ENCODE data around the gene REEP3.
"Not testable (repeated sequence)": the region's sequence is repeated elsewhere in the genome, so short reads cannot be mapped to it uniquely, and the experiment has no call there.

The REEP3 gene

GRCh38 chr10:63660941-63661340 lies 139.7 kb downstream of the REEP3 start:
- not testable (repeated sequence) for H3K36me3 ChIP-seq (ENCODE audit: control insufficient read depth, insufficient read depth, low read length); H3K4me3 ChIP-seq (ENCODE audit: insufficient read depth, low read depth, low read length); H3K4me1 ChIP-seq (ENCODE audit: control insufficient read depth, insufficient read depth, low read length); H3K27me3 ChIP-seq (ENCODE audit: control insufficient read depth, insufficient read depth, low read length, poor library complexity, severe bottlenecking); H3K27ac ChIP-seq (ENCODE audit: insufficient read depth, low read depth, low read length, poor library complexity, severe bottlenecking); H3K9me3 ChIP-seq (ENCODE audit: control insufficient read depth, low read length)
- 95 to 96% methylated on average over 8 of the region's 8 CpGs for WGBS, 2 experiments

- Histone ChIP-seq H3K36me3 (ENCODE audit: control insufficient read depth, insufficient read depth, low read length) (no peaks in the 10 kb centered on the region), H3K9me3 (ENCODE audit: control insufficient read depth, low read length) (no peaks in the 10 kb centered on the region), H3K4me1 (ENCODE audit: control insufficient read depth, insufficient read depth, low read length) (peaks cover 3% of the 10 kb centered on the region), H3K27me3 (ENCODE audit: control insufficient read depth, insufficient read depth, low read length, poor library complexity, severe bottlenecking) (no peaks in the 10 kb centered on the region), H3K4me3 (ENCODE audit: insufficient read depth, low read depth, low read length) (no peak overlapping the region), H3K27ac (ENCODE audit: insufficient read depth, low read depth, low read length, poor library complexity, severe bottlenecking) (no peak overlapping the region)
- WGBS, 2 experiments: 87 to 97% methylated on average over 5 of the region's 5 CpGs
Measured at GRCh38 chr10:63661347-63661746, 140.1 kb downstream of the REEP3 start.

DNA sequence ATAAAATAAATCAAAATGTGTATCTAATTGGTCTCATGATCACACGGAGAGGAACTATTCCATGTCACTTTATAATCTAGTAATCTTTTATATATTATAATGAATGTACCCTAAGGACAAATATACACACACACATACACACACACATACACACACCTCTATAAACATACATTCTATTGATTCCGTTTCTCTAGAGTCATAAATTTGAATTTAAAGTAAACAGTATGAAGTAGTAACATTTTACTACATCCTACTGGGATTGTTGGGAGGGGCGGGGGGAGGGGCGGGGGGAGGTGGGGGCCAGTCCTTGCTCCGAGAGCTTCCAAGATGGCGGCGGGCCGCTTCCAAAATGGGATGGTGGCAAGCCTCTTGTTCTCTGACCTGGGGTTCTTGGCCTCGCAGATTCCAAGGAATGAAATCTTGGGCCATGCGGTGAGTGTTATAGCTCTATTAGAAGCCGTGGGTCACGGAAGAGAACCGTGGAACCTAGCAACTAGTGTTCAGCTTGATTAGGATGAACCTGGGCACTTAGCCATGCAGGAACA lies 143.2 kb downstream of the REEP3 start:
- H3K27me3 ChIP-seq (ENCODE audit: control insufficient read depth, insufficient read depth, low read length, poor library complexity, severe bottlenecking): no peaks in the 10 kb centered on the region
- no peak overlapping the region for H3K27ac ChIP-seq (ENCODE audit: insufficient read depth, low read depth, low read length, poor library complexity, severe bottlenecking)
- H3K4me1 ChIP-seq (ENCODE audit: control insufficient read depth, insufficient read depth, low read length): no peaks in the 10 kb centered on the region
- no peaks in the 10 kb centered on the region for H3K36me3 ChIP-seq (ENCODE audit: control insufficient read depth, insufficient read depth, low read length)
- no peaks in the 10 kb centered on the region for H3K9me3 ChIP-seq (ENCODE audit: control insufficient read depth, low read length)
- H3K4me3 ChIP-seq (ENCODE audit: insufficient read depth, low read depth, low read length): no peak overlapping the region
- 95 to 96% methylated on average over 11 of the region's 13 CpGs for whole genome bisulfite sequencing, 2 experiments

- 87 to 93% methylated on average over 10 of the region's 10 CpGs for WGBS, 2 experiments
- H3K4me1 ChIP-seq (ENCODE audit: control insufficient read depth, insufficient read depth, low read length); H3K9me3 ChIP-seq (ENCODE audit: control insufficient read depth, low read length); H3K27me3 ChIP-seq (ENCODE audit: control insufficient read depth, insufficient read depth, low read length, poor library complexity, severe bottlenecking); H3K36me3 ChIP-seq (ENCODE audit: control insufficient read depth, insufficient read depth, low read length); H3K27ac ChIP-seq (ENCODE audit: insufficient read depth, low read depth, low read length, poor library complexity, severe bottlenecking); H3K4me3 ChIP-seq (ENCODE audit: insufficient read depth, low read depth, low read length): not testable (repeated sequence)
Measured at GRCh38 chr10:63665006-63665580, 143.9 kb downstream of the REEP3 start.

DNA sequence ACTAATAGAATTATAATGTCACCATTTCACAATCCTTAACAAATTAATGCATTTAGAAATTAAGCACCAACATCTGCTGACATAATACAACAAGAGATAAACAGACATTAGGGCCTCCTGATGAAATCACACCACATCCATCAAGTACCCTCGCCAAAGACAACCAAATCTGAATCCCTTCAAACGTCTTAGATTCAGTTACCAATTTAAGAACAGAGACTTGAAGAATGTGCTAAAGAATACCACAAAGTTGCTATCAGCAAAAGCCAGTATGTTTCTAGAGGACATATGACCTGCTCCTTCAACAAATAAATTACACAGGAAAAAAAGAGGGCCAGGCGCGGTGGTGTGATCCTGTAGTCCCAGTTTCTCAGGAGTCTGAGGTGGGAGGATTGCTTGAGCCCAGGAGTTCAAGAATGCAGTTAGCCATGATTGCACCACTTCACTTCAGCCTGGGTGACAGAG lies 144.5 kb downstream of the REEP3 start:
- Histone ChIP-seq H3K9me3 (ENCODE audit: control insufficient read depth, low read length) (no peaks in the 10 kb centered on the region), H3K27me3 (ENCODE audit: control insufficient read depth, insufficient read depth, low read length, poor library complexity, severe bottlenecking) (no peaks in the 10 kb centered on the region), H3K4me3 (ENCODE audit: insufficient read depth, low read depth, low read length) (no peak overlapping the region), H3K36me3 (ENCODE audit: control insufficient read depth, insufficient read depth, low read length) (no peaks in the 10 kb centered on the region), H3K27ac (ENCODE audit: insufficient read depth, low read depth, low read length, poor library complexity, severe bottlenecking) (no peak overlapping the region), H3K4me1 (ENCODE audit: control insufficient read depth, insufficient read depth, low read length) (no peaks in the 10 kb centered on the region)
- WGBS, 2 experiments: 88 to 91% methylated on average over 4 of the region's 4 CpGs

DNA sequence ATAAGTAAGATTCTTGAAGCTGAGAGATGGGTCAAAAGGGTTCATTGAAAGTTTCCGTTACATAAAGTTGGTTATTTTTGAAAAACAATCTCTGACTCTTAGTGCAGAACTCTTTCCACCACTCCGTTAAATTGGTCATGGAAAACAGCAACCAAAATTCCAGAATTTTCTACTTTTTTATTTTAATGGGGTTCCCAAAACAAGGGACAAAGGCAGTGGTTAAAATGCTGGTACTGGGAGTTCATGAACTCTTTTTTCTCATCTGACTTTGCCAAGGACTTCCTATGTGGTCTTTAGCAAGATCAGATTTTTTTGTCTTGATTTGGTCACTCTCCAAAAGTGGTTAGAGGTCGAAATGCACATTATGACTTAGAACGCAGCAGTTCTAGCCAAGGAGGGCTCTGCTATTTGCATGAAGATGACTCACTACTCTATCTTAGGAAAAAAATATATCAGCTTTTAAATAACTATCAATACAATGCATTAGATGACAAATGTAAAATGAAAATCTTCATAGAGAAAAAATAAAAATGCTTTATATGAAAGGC lies 145.7 kb downstream of the REEP3 start:
- no peaks in the 10 kb centered on the region for H3K27me3 ChIP-seq (ENCODE audit: control insufficient read depth, insufficient read depth, low read length, poor library complexity, severe bottlenecking)
- H3K27ac ChIP-seq (ENCODE audit: insufficient read depth, low read depth, low read length, poor library complexity, severe bottlenecking): no peak overlapping the region
- no peaks in the 10 kb centered on the region for H3K9me3 ChIP-seq (ENCODE audit: control insufficient read depth, low read length)
- 82 to 91% methylated on average over 3 to 4 of the region's 4 CpGs for WGBS, 2 experiments
- no peaks in the 10 kb centered on the region for H3K36me3 ChIP-seq (ENCODE audit: control insufficient read depth, insufficient read depth, low read length)
- peaks cover 7% of the 10 kb centered on the region for H3K4me1 ChIP-seq (ENCODE audit: control insufficient read depth, insufficient read depth, low read length)
- no peak overlapping the region for H3K4me3 ChIP-seq (ENCODE audit: insufficient read depth, low read depth, low read length)

- Histone ChIP-seq H3K9me3 (ENCODE audit: control insufficient read depth, low read length) (no peaks in the 10 kb centered on the region), H3K4me1 (ENCODE audit: control insufficient read depth, insufficient read depth, low read length) (peaks cover 8% of the 10 kb centered on the region), H3K4me3 (ENCODE audit: insufficient read depth, low read depth, low read length) (no peak overlapping the region), H3K27ac (ENCODE audit: insufficient read depth, low read depth, low read length, poor library complexity, severe bottlenecking) (no peak overlapping the region), H3K27me3 (ENCODE audit: control insufficient read depth, insufficient read depth, low read length, poor library complexity, severe bottlenecking) (no peaks in the 10 kb centered on the region), H3K36me3 (ENCODE audit: control insufficient read depth, insufficient read depth, low read length) (no peaks in the 10 kb centered on the region)
- WGBS, 2 experiments: 91 to 94% methylated on average over 2 of the region's 3 CpGs
Measured at GRCh38 chr10:63667596-63668480, 146.6 kb downstream of the REEP3 start.

DNA sequence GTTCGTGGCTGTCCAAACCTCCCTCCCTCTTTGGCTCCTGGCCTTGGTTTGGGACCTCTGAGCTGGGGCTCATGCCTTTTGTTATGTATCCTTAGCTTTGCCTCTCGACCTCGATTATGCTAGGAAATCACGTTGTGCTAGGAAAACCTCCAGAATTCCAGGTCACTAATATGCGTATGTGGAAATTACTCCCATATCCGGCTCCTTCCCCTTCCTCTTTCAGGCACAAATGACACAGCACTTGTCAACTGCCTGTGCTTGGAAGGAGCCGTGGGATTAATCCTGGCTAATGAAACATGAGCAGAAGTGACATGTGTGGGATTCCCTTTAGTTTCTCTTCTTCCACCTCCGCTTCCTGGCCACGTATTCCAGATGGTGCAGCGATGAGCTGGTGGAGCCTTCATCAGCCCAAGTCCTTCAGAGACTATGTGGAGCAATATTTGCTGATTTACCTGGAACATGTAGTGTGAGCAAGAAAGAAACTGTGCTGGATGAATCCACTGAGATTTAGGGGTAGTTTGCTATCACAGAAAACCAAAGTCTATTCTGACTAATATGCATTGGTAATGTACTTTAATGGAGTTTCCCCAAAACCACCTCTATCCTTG lies 149.2 kb downstream of the REEP3 start:
- Histone ChIP-seq H3K27ac (ENCODE audit: insufficient read depth, low read depth, low read length, poor library complexity, severe bottlenecking) (peak overlapping the region; percentile 33), H3K4me1 (ENCODE audit: control insufficient read depth, insufficient read depth, low read length) (peaks cover 8% of the 10 kb centered on the region), H3K27me3 (ENCODE audit: control insufficient read depth, insufficient read depth, low read length, poor library complexity, severe bottlenecking) (no peaks in the 10 kb centered on the region), H3K9me3 (ENCODE audit: control insufficient read depth, low read length) (no peaks in the 10 kb centered on the region), H3K4me3 (ENCODE audit: insufficient read depth, low read depth, low read length) (no peak overlapping the region), H3K36me3 (ENCODE audit: control insufficient read depth, insufficient read depth, low read length) (no peaks in the 10 kb centered on the region)
- WGBS, 2 experiments: 51 to 58% methylated on average over 10 of the region's 10 CpGs

DNA sequence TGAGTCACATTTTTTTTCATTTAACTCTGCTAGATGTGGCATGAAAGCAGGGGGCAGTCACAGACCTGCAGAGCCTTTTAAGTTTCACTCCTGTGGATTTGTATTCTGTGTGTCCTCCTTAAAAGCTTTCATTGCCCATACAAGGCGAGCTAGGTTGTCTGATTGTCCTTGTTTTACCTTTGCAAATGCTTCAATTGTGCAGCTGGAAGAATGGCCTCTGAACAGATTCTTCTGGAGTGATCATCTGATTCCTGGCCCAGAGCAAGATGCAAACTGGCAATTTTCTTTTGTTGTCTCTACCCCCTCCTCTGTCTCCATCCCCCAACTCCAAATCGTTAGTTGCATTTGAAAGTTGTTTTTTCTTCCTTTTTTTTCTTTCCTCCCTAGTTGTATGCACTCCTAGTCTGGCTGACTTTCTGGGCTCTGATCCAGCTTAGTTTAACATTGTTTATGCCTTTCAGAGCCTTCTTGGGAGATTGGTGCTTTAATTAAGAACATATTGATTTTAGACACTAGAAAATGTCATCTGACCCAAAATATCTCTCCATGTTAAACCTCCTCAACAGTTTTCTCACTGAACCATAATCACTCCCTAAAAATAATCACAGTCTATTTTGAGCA lies 150.2 kb downstream of the REEP3 start:
- Histone ChIP-seq H3K9me3 (ENCODE audit: control insufficient read depth, low read length) (no peaks in the 10 kb centered on the region), H3K4me1 (ENCODE audit: control insufficient read depth, insufficient read depth, low read length) (peaks cover 8% of the 10 kb centered on the region), H3K27me3 (ENCODE audit: control insufficient read depth, insufficient read depth, low read length, poor library complexity, severe bottlenecking) (no peaks in the 10 kb centered on the region), H3K36me3 (ENCODE audit: control insufficient read depth, insufficient read depth, low read length) (no peaks in the 10 kb centered on the region), H3K27ac (ENCODE audit: insufficient read depth, low read depth, low read length, poor library complexity, severe bottlenecking) (no peak overlapping the region), H3K4me3 (ENCODE audit: insufficient read depth, low read depth, low read length) (no peak overlapping the region)
- whole genome bisulfite sequencing, 2 experiments: 38 to 39% methylated on average over 2 of the region's 2 CpGs

All from ectodermal cell (in vitro differentiated cells).